GM18858 (cell line): Measurements from ENCODE around the gene MAP3K1.

Source experiments
- ATAC-seq: cut with Tn5 transposase; IDR thresholded peaks from one replicate; pipeline ENCODE4 v1.9.1; 2021; ENCODE audit not compliant: unreplicated experiment

The MAP3K1 gene

DNA sequence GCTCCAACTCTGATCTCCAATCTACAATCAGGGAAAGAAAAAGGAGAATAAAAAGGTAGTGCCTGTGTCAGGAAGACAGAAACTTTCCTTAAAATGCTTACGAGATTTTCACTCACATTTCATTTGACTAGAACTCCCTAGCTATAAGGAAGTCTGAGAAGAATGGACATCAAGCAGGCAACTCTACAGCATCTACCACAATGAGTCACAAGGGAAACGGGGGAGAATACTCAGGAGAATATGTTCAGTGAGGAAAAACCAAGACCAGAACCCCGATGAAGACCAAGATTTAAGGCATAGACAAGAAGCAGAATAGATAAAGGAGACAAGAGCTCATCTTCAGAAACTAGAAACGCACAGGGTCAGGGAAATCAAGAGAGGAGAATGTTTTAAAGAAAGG, 85.0 kb downstream of the MAP3K1 start:
- ATAC-seq: no peak

- ATAC-seq: no peak
These were observed 85.7 kb downstream of the MAP3K1 start for GRCh38 chr5:56900858-56901578.

DNA sequence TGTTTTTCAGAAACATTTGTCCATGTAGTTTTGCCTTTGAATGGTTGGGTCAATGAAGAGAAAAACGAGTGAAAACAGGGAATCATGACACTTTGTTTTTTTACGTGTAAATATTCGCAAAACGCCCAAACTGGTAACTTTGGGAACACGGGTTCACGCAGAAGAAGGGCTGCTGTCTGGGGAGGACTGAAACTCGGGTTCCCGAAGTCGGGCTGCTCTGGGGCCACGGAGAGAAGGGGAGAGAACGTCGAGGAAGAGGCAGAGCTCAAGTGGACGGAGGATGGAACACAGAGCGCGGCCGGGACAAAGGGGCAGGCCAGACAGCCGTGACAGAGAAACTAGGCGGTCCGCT, 93.6 kb downstream of the MAP3K1 start:
- no peak for ATAC-seq

DNA sequence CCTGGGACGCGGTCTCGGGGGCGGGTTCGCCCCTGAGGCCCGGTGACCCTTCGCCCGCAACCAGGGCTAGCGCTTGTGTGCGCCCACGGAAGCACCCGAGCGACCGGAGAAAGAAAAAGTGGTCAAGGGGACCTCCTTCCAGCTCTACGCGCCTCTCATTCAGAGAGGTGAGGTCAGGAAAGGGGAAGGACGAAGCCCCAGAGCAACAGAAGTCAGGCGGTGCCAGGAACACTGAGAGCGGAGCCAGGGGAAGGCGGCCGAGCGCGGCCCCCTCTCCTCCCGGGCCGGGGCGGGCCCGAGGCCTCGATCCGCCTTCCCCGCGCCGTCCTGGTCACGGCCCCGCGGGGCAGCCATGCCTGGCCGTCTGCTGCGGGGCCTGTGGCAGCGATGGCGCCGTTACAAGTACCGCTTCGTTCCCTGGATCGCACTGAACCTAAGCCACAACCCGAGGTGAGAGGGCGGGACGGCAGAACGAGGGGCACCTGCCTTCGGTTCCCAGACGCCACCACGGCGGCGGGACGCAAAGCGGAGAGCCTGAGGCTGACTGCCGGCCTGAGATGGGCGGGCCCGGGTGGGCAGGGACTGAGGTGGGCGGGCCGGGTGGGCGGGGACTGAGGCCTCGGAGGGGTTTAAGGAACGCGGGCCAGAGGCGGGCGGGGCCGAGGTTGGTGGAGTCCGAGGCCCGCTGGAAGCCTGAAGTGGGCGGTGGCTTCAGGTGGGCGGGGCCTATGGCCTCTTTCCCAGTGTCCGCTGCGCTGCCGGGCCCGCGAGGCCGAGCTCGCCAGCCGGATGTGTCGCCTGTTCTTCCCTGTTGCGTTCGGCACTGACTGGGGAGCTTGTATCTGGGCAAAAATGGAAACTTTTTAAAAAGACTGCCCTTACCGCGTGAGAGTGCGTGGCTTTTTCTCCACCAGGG, 94.2 kb downstream of the MAP3K1 start, which contains the start of gene SETD9:
TSS of gene SETD9 (plus strand) at position 303 of the 916 bp plus-strand sequence. CDS start at position 353, 50 bp downstream.
- ATAC-seq: peak; percentile 91

DNA sequence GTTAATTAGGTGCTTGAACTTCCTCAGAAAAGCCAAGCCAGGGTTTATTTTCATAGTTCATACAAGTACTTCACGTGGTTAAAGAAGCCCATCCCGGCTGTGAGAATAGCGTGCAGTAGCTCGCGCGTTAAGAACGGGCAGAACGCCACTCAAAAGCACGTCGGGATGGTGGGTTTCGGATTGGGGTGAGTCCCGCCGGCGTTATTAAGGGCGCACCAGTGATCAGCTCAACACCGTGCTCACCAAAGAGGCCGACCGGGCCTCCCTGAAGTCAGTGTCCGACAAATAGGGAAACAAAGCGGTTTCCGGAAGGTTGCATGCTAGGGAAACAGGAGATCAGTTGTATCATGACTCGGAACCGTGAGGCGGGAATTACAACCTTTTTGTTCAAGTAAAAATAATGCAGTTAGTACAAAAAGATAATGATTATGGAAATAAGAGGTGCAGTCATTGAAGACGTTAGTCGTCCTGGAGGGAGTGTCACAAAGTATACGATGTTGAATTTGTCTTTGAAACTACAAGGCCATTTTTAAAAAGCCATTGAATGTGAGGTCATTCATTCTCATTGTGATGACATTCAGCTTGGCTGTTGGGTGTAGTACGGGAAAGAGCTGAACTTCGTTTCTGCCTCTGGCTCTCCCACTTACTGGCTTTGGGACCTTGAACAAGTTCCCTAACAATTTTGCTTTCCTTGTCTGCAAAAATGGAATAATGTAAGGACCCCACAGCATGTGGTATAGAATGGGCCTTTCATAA, 95.0 kb downstream of the MAP3K1 start:
- peak; percentile 12 for ATAC-seq

GRCh38 chr5:56913766-56914165, 98.4 kb downstream of the MAP3K1 start:
- no peak for ATAC-seq

- no peak for ATAC-seq
These were observed 99.3 kb downstream of the MAP3K1 start for GRCh38 chr5:56914678-56915077.

GRCh38 chr5:56917534-56917933, 102.2 kb downstream of the MAP3K1 start:
- no peak for ATAC-seq

DNA sequence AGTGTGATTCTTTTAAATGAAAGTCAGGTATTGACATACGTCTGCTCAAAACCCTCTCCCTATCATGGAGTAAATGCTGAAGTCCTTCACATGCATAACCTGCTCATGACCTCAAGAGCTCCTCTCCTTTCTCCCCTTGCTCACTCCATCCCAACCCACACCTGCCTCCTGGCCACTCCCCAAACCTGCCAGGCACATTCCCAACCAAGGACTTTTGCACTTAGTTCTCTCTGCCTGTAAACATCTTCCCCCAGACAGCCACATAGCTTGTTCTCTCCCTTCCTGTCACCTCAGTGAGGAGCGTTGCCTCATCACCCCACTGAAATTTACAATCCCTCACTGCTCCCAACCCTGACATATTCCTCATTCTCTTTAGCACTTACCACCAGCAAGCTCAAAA, 102.7 kb downstream of the MAP3K1 start:
- no peak for ATAC-seq

DNA sequence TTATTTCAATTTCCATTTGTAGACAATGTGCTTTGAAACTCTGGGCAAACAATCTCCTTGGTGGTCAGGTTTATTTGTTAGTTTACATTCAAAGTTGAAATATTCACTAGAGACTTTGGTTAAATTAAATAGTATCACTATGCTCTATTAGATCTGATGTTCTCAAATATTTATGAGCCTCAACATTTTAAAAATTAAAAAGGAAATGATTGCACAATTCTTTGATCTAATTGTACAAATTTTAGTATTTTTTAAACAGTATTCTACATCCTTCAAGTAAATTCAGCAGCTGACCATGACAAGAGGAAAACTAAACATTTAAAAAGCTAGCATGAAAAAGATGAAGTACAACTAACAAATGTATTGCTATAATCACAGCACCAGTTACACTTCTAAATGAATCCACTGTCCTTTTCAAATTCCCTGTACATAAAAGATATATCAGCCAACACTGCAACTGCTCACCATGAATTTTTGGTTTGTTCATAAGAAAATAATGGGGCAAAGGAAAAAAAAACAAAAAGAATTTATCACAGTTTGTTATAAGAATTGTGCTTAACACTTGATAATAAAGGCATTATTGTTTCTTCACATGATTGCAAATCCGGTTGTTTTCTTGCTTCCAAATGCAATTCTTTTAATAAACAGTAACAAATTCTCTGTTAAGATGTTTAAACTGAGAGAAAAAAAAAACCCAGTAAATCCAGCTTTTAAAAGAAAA, 104.8 kb downstream of the MAP3K1 start:
- ATAC-seq: no peak

DNA sequence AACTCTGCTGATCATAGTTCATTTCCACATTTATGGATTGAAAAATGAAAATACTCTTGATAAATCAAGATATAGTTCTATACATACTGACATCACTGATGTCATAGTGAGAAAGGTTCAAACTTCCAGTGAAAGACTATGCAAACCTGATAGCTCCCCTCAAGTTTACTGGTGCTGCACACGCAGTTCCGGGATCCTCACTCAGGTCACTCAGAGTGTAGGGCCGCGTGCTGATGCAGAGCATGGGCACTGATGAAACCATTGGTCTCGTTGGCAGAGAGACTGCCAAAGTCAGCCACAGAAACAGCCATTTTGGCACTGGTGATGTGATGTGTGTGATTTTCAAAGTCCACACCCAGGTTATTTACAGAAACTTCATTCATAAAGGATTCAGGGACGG, 107.6 kb downstream of the MAP3K1 start:
- ATAC-seq: no peak

- no peak for ATAC-seq
These were observed 119.0 kb downstream of the MAP3K1 start for GRCh38 chr5:56934325-56934724.

DNA sequence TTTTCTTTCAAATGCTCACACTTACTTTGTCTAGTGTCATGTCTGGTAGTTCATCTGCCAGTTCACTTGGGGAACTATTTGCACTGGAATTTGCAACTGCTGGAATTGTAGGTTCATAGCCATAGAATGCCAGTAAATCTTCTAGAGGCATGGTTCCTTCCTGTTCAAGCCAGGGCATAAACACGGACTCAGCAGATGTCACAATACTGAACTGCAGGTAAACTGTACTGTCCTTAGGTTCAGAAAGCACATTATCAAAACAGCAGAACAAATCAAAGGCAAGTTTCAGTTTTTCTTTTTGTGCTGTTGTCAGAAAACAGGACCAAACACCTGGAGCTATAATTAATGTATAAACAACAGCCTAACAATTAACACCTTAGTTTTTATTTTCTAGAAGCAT, 123.5 kb downstream of the MAP3K1 start:
- no peak for ATAC-seq

DNA sequence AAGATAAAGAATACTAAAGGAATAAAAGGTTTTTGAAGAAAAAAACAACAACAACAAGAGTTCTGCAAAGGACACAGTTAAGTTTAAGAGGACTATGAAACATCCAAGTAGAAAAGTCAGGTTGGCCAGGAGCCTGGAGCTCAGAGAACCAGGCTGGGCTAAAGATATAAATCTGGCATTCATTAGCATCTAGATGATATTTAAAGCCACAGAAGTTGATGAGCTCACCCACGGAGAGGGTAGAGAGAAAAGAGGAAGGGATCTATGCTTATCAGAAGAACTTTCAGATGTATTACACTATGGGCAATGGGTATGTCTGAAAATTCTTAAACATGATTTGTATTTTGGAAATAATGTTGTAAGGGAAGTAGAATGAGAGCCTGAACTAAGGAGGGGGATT, 126.6 kb downstream of the MAP3K1 start:
- no peak for ATAC-seq
